ENCODE results near the gene ZNF79.

Gene ZNF79

DNA sequence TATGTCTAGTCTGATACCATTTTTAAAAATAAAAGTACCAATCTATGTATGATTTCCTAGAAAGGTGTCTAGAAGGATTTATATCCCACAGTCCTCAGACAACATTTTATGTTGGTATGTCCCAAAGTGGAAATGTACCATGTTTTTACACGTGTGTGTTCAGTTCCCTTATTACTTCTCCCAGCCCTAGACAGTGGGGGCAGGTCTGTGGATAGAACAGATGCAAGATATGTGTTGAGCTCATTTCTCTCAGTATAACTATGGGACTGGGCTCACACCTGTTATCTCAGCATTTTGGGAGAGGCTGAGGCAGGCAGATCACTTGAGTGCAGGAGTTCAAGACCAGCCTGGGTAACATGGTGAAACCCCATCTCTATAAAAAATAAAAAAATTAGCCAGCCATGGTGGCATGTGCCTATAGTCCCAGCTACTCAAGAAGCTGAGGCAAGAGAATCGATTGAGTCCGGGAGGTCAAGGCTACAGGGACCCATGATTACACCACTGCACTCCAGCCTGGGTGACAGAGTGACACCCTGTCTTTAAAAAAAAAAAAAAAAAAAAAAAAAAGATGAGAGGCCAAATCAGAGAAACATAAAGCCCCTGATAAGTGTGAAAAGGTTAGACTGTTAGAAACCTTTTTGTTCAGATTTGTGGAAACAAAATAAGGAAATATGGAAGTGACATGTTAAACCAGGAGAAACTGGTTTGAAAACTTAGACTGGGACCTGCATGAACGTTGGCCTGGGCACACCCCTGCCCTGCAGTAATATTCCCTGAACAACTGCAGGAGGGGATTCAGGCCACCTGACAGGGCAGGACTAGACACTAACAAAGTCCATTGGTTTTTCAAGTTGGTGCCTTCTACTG, 34.6 kb upstream of the ZNF79 start (continued):
- TF ChIP-seq, protein P1, sequence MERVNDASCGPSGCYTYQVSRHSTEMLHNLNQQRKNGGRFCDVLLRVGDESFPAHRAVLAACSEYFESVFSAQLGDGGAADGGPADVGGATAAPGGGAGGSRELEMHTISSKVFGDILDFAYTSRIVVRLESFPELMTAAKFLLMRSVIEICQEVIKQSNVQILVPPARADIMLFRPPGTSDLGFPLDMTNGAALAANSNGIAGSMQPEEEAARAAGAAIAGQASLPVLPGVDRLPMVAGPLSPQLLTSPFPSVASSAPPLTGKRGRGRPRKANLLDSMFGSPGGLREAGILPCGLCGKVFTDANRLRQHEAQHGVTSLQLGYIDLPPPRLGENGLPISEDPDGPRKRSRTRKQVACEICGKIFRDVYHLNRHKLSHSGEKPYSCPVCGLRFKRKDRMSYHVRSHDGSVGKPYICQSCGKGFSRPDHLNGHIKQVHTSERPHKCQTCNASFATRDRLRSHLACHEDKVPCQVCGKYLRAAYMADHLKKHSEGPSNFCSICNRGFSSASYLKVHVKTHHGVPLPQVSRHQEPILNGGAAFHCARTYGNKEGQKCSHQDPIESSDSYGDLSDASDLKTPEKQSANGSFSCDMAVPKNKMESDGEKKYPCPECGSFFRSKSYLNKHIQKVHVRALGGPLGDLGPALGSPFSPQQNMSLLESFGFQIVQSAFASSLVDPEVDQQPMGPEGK (CRISPR knock-in tag; IDR thresholded peaks at IDR 0.05; ENCODE audit: borderline replicate concordance), result no peak
- TF ChIP-seq BACH2 (CRISPR knock-in tag; IDR thresholded peaks at IDR 0.05; ENCODE audit: borderline replicate concordance), result no peak
- no peak for TF ChIP-seq OSR1 (CRISPR knock-in tag; IDR thresholded peaks at IDR 0.05)
- TF ChIP-seq ISL1 (CRISPR knock-in tag; IDR thresholded peaks at IDR 0.05), result no peak

DNA sequence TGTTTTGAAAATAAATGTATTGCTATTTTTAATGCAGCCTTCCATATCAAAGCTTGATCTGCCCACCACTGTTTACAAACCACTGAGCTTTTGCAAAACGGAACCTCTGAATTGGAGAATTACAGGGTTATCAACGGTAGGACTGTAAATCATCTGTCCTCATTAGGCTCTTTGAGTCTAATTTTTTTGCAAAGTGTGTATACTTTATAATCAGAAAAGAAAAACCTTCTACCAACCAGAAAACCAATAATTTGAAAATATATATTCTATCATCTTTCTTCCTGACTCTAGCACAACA, 34.0 kb upstream of the ZNF79 start:
- TF ChIP-seq ZC3H10 (CRISPR knock-in tag; IDR thresholded peaks at IDR 0.05), result no peak
- no peak for ATAC-seq

DNA sequence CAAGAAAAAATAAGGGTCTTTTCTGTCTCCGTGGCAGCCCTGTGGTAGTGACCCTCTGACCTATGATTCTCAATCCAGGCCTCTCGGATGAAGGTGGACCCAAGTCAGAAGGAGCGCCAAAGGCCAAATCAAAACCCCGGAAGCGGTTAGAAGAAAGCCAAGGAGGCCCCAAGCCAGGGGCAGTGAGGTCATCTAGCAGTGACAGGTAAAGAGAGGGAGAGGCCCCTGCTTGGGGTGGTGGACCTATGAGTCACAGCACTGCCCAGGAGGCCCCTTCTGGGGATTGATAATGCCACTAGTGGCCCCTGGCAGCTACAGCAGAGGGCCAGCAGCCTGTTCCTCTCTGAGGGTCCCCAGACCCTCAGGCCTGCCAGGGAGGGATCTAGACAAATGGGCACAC, 33.6 kb upstream of the ZNF79 start:
- ATAC-seq, result no peak

DNA sequence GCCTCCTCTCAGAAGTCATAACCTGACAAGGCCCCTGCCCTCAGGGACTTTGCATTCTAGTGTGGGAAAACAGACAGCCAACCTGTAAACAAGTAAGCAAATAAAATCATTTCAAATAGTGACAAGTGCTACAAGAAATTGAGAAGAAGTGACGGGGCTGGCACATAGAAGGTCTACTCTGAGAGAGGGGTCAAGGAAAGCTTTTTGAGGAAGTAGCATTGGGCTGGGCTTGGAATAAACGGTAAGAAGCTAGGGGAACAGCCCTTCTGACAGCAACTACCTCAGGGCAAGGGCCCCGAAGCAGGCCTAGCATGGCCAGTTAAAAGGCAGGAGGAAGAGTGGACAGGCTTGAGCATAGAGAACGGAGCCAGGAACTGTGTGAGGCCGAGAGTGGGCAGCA, 32.0 kb upstream of the ZNF79 start:
- ATAC-seq, result no peak
- no peak for TF ChIP-seq ARNTL (CRISPR knock-in tag; IDR thresholded peaks at IDR 0.05; ENCODE audit: borderline replicate concordance, low read depth)
- no peak for TF ChIP-seq ZNF70 (CRISPR knock-in tag; IDR thresholded peaks at IDR 0.05)
- TF ChIP-seq ZC3H10 (CRISPR knock-in tag; IDR thresholded peaks at IDR 0.05), result no peak
- TF ChIP-seq ISL1 (CRISPR knock-in tag; IDR thresholded peaks at IDR 0.05), result no peak
- TF ChIP-seq, protein P2, sequence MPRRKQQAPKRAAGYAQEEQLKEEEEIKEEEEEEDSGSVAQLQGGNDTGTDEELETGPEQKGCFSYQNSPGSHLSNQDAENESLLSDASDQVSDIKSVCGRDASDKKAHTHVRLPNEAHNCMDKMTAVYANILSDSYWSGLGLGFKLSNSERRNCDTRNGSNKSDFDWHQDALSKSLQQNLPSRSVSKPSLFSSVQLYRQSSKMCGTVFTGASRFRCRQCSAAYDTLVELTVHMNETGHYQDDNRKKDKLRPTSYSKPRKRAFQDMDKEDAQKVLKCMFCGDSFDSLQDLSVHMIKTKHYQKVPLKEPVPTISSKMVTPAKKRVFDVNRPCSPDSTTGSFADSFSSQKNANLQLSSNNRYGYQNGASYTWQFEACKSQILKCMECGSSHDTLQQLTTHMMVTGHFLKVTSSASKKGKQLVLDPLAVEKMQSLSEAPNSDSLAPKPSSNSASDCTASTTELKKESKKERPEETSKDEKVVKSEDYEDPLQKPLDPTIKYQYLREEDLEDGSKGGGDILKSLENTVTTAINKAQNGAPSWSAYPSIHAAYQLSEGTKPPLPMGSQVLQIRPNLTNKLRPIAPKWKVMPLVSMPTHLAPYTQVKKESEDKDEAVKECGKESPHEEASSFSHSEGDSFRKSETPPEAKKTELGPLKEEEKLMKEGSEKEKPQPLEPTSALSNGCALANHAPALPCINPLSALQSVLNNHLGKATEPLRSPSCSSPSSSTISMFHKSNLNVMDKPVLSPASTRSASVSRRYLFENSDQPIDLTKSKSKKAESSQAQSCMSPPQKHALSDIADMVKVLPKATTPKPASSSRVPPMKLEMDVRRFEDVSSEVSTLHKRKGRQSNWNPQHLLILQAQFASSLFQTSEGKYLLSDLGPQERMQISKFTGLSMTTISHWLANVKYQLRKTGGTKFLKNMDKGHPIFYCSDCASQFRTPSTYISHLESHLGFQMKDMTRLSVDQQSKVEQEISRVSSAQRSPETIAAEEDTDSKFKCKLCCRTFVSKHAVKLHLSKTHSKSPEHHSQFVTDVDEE (CRISPR knock-in tag; IDR thresholded peaks at IDR 0.05), result no peak
- no peak for TF ChIP-seq ESRRG (CRISPR knock-in tag; IDR thresholded peaks at IDR 0.05)
- TF ChIP-seq, protein P1 (CRISPR knock-in tag; IDR thresholded peaks at IDR 0.05; ENCODE audit: borderline replicate concordance), result no peak
- no peak for TF ChIP-seq ZNF565 (CRISPR knock-in tag; conservative IDR thresholded peaks at IDR 0.05; ENCODE audit: low read depth)
- TF ChIP-seq OSR1 (CRISPR knock-in tag; IDR thresholded peaks at IDR 0.05), result no peak
- TF ChIP-seq, protein P3, sequence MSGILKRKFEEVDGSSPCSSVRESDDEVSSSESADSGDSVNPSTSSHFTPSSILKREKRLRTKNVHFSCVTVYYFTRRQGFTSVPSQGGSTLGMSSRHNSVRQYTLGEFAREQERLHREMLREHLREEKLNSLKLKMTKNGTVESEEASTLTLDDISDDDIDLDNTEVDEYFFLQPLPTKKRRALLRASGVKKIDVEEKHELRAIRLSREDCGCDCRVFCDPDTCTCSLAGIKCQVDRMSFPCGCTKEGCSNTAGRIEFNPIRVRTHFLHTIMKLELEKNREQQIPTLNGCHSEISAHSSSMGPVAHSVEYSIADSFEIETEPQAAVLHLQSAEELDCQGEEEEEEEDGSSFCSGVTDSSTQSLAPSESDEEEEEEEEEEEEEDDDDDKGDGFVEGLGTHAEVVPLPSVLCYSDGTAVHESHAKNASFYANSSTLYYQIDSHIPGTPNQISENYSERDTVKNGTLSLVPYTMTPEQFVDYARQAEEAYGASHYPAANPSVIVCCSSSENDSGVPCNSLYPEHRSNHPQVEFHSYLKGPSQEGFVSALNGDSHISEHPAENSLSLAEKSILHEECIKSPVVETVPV (CRISPR knock-in tag; IDR thresholded peaks at IDR 0.05), result no peak

More for the DNA sequence above, 33.6 kb upstream of the ZNF79 start:
- no peak for TF ChIP-seq TCF4 (CRISPR knock-in tag; IDR thresholded peaks at IDR 0.05; ENCODE audit: borderline replicate concordance)
- no peak for TF ChIP-seq ISL1 (CRISPR knock-in tag; IDR thresholded peaks at IDR 0.05)
- no peak for TF ChIP-seq CSDC2 (CRISPR knock-in tag; IDR thresholded peaks at IDR 0.05)
- TF ChIP-seq, protein P1 (CRISPR knock-in tag; IDR thresholded peaks at IDR 0.05; ENCODE audit: borderline replicate concordance), result no peak
- TF ChIP-seq, protein P4, sequence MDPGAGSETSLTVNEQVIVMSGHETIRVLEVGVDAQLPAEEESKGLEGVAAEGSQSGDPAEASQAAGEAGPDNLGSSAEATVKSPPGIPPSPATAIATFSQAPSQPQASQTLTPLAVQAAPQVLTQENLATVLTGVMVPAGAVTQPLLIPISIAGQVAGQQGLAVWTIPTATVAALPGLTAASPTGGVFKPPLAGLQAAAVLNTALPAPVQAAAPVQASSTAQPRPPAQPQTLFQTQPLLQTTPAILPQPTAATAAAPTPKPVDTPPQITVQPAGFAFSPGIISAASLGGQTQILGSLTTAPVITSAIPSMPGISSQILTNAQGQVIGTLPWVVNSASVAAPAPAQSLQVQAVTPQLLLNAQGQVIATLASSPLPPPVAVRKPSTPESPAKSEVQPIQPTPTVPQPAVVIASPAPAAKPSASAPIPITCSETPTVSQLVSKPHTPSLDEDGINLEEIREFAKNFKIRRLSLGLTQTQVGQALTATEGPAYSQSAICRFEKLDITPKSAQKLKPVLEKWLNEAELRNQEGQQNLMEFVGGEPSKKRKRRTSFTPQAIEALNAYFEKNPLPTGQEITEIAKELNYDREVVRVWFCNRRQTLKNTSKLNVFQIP (CRISPR knock-in tag; IDR thresholded peaks at IDR 0.05; ENCODE audit: borderline replicate concordance, low read depth), result no peak
- TF ChIP-seq, protein P5, sequence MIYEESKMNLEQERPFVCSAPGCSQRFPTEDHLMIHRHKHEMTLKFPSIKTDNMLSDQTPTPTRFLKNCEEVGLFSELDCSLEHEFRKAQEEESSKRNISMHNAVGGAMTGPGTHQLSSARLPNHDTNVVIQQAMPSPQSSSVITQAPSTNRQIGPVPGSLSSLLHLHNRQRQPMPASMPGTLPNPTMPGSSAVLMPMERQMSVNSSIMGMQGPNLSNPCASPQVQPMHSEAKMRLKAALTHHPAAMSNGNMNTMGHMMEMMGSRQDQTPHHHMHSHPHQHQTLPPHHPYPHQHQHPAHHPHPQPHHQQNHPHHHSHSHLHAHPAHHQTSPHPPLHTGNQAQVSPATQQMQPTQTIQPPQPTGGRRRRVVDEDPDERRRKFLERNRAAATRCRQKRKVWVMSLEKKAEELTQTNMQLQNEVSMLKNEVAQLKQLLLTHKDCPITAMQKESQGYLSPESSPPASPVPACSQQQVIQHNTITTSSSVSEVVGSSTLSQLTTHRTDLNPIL (CRISPR knock-in tag; IDR thresholded peaks at IDR 0.05; ENCODE audit: low read depth), result no peak
- TF ChIP-seq, protein P3 (CRISPR knock-in tag; IDR thresholded peaks at IDR 0.05), result no peak
- TF ChIP-seq ZC3H10 (CRISPR knock-in tag; IDR thresholded peaks at IDR 0.05), result no peak
- no peak for TF ChIP-seq BACH2 (CRISPR knock-in tag; IDR thresholded peaks at IDR 0.05; ENCODE audit: borderline replicate concordance)
- TF ChIP-seq SNAI2 (CRISPR knock-in tag; IDR thresholded peaks at IDR 0.05), result no peak

Measured in SK-N-SH treated with all-trans-retinoic acid at 6 μM for 48 hours (cell line).